Endothelial cell of umbilical vein (primary cell): ENCODE results near the gene ATP10B. TPM values are rescaled to one million over a fixed set of nuclear protein-coding genes. Genes with fewer than 3 reads are reported as not detected.

ENCODE experiments used
- BruUV-seq: library from RNA; stranded (reverse); fragments of 400-500 nt; replicated peaks from 2 replicates; lab custom pipeline; 2021; lab: Mats Ljungman, UMichigan
- CTCF ChIA-PET: fragments of 300-600, 350-600 bp; sonication (Branson Sonifier 250); formaldehyde crosslinking; loops from one replicate; lab custom pipeline; 2021; ENCODE audit warnings: antibody characterized with exemption, inconsistent platforms; lab: Charles Lee
- POLR2A ChIA-PET: fragments of 300-600, 350-600 bp; sonication (Branson Sonifier 250); formaldehyde crosslinking; loops from one replicate; lab custom pipeline; 2021; ENCODE audit warnings: antibody characterized with exemption, inconsistent platforms; lab: Charles Lee
- DNase-seq: peaks from one replicate; pipeline ENCODE4 v3.0.0-alpha.2; 2011; ENCODE audit warnings: low read depth, low spot score
- FAIRE-seq: peaks from 2 replicates; lab custom pipeline; 2011; peaks lifted over from hg19 to GRCh38; lab: Jason Lieb, UNC
- H2AFZ ChIP-seq: 2 replicates; pipeline ENCODE4 v1.6.0; 2012; ENCODE audit warnings: low read depth, low read length, control low read depth, inconsistent platforms
- H3K27ac ChIP-seq: 2 replicates; pipeline ENCODE4 v1.5.1; 2011; ENCODE audit warnings: low read depth, mild to moderate bottlenecking, control low read depth, low read length, moderate library complexity; ENCODE audit not compliant: insufficient read depth
- H3K27me3 ChIP-seq, 2 experiments: 2 replicates each; pipeline versions ENCODE4 v1.6.0 to v1.6.1; 2011; ENCODE audit warnings: low read length in 2 of 2, mixed read lengths in 1 of 2; ENCODE audit not compliant: control insufficient read depth in 2 of 2, insufficient read depth in 2 of 2
- H3K36me3 ChIP-seq, 2 experiments: 2 replicates in 1 of 2; 3 replicates in 1 of 2; pipeline ENCODE4 v1.5.1; 2011; ENCODE audit warnings: low read length in 2 of 2, mild to moderate bottlenecking in 1 of 2, moderate library complexity in 1 of 2; ENCODE audit not compliant: control insufficient read depth in 2 of 2, insufficient read depth in 2 of 2; ENCODE audit errors: extremely low read depth in 1 of 2
- H3K4me1 ChIP-seq: 3 replicates; pipeline ENCODE4 v1.5.1; 2011; ENCODE audit warnings: mild to moderate bottlenecking, low read length; ENCODE audit not compliant: control insufficient read depth, insufficient read depth; ENCODE audit errors: extremely low read depth
- H3K4me2 ChIP-seq: 2 replicates; pipeline ENCODE4 v1.6.1; 2011; ENCODE audit warnings: low read length, control low read depth, mixed read lengths; ENCODE audit not compliant: insufficient read depth
- H3K4me3 ChIP-seq, 3 experiments: fragments of 200-600 bp in 1 of 3; sonication (generic), shearing (Covaris generic) in 1 of 3; replicated peaks in 1 of 3; 2 replicates each; pipeline ENCODE4 v1.5.1; 2011 to 2016; ENCODE audit warnings: control low read depth in 3 of 3, low read length in 3 of 3, mild to moderate bottlenecking in 2 of 3, inconsistent platforms in 1 of 3, low read depth in 1 of 3, moderate library complexity in 1 of 3; ENCODE audit not compliant: insufficient read depth in 1 of 3
- H3K79me2 ChIP-seq: 2 replicates; pipeline ENCODE4 v1.6.0; 2012; ENCODE audit warnings: low read length, inconsistent platforms; ENCODE audit not compliant: control insufficient read depth, insufficient read depth
- H3K9ac ChIP-seq: replicated peaks from 2 replicates; pipeline ENCODE3; 2011; ENCODE audit warnings: low read length, control low read depth; ENCODE audit not compliant: insufficient read depth; ENCODE audit errors: extremely low read depth
- H3K9me1 ChIP-seq: replicated peaks from 3 replicates; pipeline ENCODE4 v1.6.0; 2011; ENCODE audit warnings: mild to moderate bottlenecking, low read length; ENCODE audit not compliant: control insufficient read depth, insufficient read depth; ENCODE audit errors: extremely low read depth
- H3K9me3 ChIP-seq: replicated peaks from 2 replicates; pipeline ENCODE4 v1.5.1; 2012; ENCODE audit warnings: low read length, inconsistent platforms; ENCODE audit not compliant: control insufficient read depth, insufficient read depth
- H4K20me1 ChIP-seq: replicated peaks from 2 replicates; pipeline ENCODE3; 2011; ENCODE audit warnings: mild to moderate bottlenecking, low read length; ENCODE audit not compliant: control insufficient read depth, insufficient read depth; ENCODE audit errors: extremely low read depth
- CTCF ChIP-seq, 2 donors: IDR thresholded peaks; 1 replicate in 1 of 2; 2 replicates in 1 of 2; pipeline ENCODE4 v1.5.1; 2011; ENCODE audit warnings: low read length in 2 of 2, mild to moderate bottlenecking in 2 of 2, moderate library complexity in 2 of 2, control low read depth in 1 of 2, inconsistent platforms in 1 of 2, low read depth in 1 of 2; ENCODE audit not compliant: insufficient read depth in 1 of 2; ENCODE audit errors: extremely low read depth in 1 of 2
- EZH2 ChIP-seq: IDR thresholded peaks from 2 replicates; pipeline ENCODE4 v1.6.1; 2012; ENCODE audit warnings: borderline replicate concordance, low read depth, mild to moderate bottlenecking, moderate library complexity, low read length, inconsistent platforms; ENCODE audit not compliant: severe bottlenecking
- FOS ChIP-seq: IDR thresholded peaks from 2 replicates; pipeline ENCODE4 v1.6.1; 2011; ENCODE audit warnings: mild to moderate bottlenecking, low read length, moderate library complexity, borderline replicate concordance; ENCODE audit not compliant: insufficient read depth
- GATA2 ChIP-seq: IDR thresholded peaks from 2 replicates; pipeline ENCODE4 v1.7.0; 2011; ENCODE audit warnings: low read depth, mild to moderate bottlenecking, moderate library complexity, mixed read lengths, low read length; ENCODE audit not compliant: insufficient read length, insufficient read depth
- JUN ChIP-seq: IDR thresholded peaks from 2 replicates; pipeline ENCODE4 v1.6.1; 2011; ENCODE audit warnings: borderline replicate concordance, low read depth; ENCODE audit not compliant: insufficient read length, insufficient read depth
- MAX ChIP-seq: IDR thresholded peaks from 2 replicates; pipeline ENCODE4 v1.6.1; 2011; ENCODE audit not compliant: insufficient read depth, insufficient read length
- MYC ChIP-seq: IDR thresholded peaks from one replicate; pipeline ENCODE4 v1.6.1; 2011; ENCODE audit warnings: mild to moderate bottlenecking, low read depth, low read length
- POLR2A ChIP-seq: IDR thresholded peaks from 2 replicates; pipeline ENCODE4 v1.6.1; 2012; ENCODE audit warnings: low read depth, mild to moderate bottlenecking, control low read depth, low read length
- POLR2AphosphoS5 ChIP-seq: IDR thresholded peaks from 2 replicates; pipeline ENCODE4 v1.6.1; 2012; ENCODE audit warnings: low read depth, mild to moderate bottlenecking, control low read depth, low read length, moderate library complexity; ENCODE audit not compliant: insufficient read depth
- dilution Hi-C: fragments of 300-500 bp; cut with MboI; formaldehyde crosslinking; loops from one replicate; pipeline ENCODE4 v1.15.0; 2019; ENCODE audit warnings: low sequenced_read_pairs; ENCODE audit not compliant: extremely low pct_ligation_motif_present
- intact Hi-C: fragments of 100-400 bp; cut with micrococcal nuclease; formaldehyde crosslinking; loops from one replicate; pipeline ENCODE4 v1.10.0; 2022
- polyA plus RNA-seq, 4 experiments: library from polyadenylated mRNA; depleted of rRNA in 3 of 4; stranded (reverse) in 3 of 4; unstranded in 1 of 4; fragments of >200 nt; gene quantifications; 2 replicates each; pipeline versions ENCODE4 v1.2.1 to v1.2.3, GENCODE V29; 2011 to 2012; ENCODE audit warnings: missing spikeins in 1 of 4
- total RNA-seq: library from RNA; stranded (reverse); gene quantifications from 2 replicates; pipeline ENCODE4 v1.2.3, GENCODE V29; 2021

ATP10B gene
- total and polyA plus RNA-seq, 2 donors (not counting 3 experiments of a cell fraction or from before 2014, with no cell fraction given), result not detected

GRCh38 chr5:160621526-160621925, 230.5 kb downstream of the ATP10B start:
- Histone ChIP-seq H3K79me2 (no peaks in the 10 kb centered on the region), H4K20me1 (no peaks in the 10 kb centered on the region), H3K9me3 (no peaks in the 10 kb centered on the region), H3K27ac (no peak overlapping the region), H2AFZ (no peak overlapping the region), H3K9me1 (no peaks in the 10 kb centered on the region), H3K4me1 (no peaks in the 10 kb centered on the region), H3K27me3 (no peaks in the 10 kb centered on the region), H3K36me3 (no peaks in the 10 kb centered on the region), H3K4me2 (no peak overlapping the region), H3K4me3 (no peak overlapping the region), H3K9ac (no peak overlapping the region)
- FAIRE-seq (no peak), DNase-seq (no peak)
- no TSS peak for BruUV-seq
- intact Hi-C loops, result no loop called here
- ChIA-PET POLR2A (no interaction called here), CTCF (interaction anchor here (1.0 kb wide), 1 partner anchor 9 kb away, joined by 3 read pairs; no protein-coding TSS in a partner anchor)
- dilution Hi-C loops, result no loop called here
- TF ChIP-seq GATA2, result no peak
- no peak for TF ChIP-seq FOS
- no peak for TF ChIP-seq JUN
- TF ChIP-seq EZH2, result no peak
- TF ChIP-seq MAX, result no peak
- no peak for TF ChIP-seq POLR2A
- TF ChIP-seq POLR2AphosphoS5, result no peak
- TF ChIP-seq CTCF (IDR thresholded peaks at IDR 0.05; ENCODE audit: extremely low read depth in 1 of 2, insufficient read depth in 1 of 2, low read depth in 1 of 2, low read length in 2 of 2), result no peak
- no peak for TF ChIP-seq MYC
